NT2/D1 (cell line): Measurements from ENCODE around the gene RGS7.

Experiments used
- YY1 ChIP-seq: IDR thresholded peaks from 2 replicates; pipeline ENCODE4 v1.6.1; 2011; ENCODE audit not compliant: insufficient read length, insufficient read depth
- ZNF274 ChIP-seq: IDR thresholded peaks from 2 replicates; pipeline ENCODE4 v1.6.1; 2011; ENCODE audit warnings: mild to moderate bottlenecking, low read depth, low read length

DNA sequence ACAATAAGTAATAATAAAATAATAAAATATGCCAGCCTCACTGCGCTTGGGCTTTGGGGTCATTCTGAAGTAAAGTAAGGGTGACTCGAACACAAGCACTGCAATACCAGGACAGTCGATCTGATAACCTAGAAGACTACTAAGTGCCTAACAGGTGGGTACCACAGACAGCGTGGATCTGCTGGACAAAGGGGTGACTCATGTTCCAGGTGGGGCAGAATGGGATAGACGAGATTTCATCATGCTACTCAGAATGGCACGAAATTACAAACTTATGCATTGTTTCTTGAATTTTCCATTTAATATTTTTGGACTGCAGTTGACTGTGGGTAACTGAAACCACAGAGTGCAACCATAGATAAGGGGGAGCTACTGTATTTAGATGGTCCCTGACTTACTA lies 523.9 kb downstream of the RGS7 start:
- TF ChIP-seq YY1 (no peak), ZNF274 (no peak)
